Measurements from ENCODE around the gene TSPAN5.
"Not testable (repeated sequence)": the region's sequence is repeated elsewhere in the genome, so short reads cannot be mapped to it uniquely, and the experiment has no call there.

The TSPAN5 gene

GRCh38 chr4:98546910-98547594 is 111.4 kb downstream of the TSPAN5 start:
- DNase-seq (ENCODE audit: low read depth), result peak; percentile 30

DNA sequence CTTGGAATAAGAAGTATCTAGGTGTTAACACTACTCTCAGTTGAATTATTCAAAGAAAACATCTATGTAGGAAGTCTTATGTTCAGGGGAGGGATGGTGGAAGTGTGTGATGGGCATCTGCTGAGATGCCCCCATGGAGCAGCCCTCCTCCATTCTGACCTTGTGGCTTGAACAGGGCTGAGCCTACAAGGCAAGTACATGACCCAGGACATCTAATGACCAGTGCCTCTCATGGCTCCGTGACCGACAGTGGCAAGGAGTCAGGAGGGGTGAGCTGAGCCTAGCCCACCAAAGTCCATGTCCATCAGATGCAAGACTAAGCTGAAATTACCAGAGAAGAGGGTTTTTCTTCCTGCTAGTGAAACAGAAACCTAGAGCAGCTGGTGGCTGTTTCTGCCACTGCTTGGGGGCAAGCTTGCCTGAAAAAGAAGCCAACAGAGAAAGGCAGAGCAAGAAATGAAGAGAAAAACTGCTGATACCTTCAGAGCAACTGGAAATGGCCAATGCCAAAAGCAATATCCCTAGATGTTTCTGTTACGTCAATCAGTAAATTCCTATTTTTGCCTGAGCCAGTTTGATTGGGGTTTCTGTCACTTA is 113.5 kb downstream of the TSPAN5 start:
- DNase-seq (ENCODE audit: low read depth), result no peak

DNA sequence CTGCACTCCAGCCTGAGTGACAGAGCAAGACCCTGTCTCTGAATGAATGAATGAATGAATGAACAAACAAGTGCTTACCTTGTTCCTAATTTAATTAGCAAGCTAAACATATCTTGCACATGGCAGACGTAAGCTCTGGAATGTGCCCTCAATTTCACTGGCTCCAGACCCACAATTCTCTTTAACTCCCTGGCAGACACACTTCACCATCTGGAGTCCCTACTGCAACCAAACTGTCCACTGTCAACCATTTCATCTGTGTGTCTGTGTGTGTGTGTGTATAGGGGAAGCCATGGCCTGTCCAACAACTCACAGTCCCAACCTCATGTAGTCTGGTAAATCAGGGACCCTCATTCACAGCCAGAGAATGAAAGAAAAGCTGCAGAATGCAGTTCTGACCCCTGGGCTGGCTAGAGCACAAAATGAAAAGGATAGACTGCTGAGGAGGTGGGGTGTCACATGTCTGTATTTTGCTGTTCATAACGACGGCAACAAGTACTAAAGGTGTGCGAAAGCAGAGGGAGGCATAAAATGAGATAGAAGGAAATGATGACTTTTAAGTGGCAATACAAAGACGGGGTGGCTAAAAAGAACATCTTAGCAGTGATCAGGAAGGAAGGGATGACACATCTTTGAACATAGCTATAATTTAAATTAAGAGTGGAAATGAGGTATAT is 114.1 kb downstream of the TSPAN5 start:
- no peak for DNase-seq (ENCODE audit: low read depth)

DNA sequence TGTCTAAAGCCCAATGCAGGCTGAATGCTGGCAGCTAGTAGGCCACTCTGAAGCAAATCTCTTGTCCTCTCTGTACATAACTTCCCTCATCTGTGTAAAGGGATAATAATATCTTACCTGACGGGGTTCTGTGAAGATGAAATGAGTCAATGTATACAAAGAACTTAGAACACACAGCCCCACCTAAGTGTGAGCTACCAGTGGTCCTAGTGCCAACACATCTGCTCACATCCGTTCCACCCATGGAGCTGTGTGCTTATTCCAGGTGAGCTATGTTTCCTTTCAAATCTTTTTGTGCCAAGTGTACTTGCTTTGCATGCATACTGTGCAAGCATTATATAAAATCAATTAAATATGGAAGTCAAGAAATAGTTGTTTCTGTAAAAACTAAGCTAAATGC is 116.4 kb downstream of the TSPAN5 start:
- no peak for DNase-seq (ENCODE audit: low read depth)

- DNase-seq (ENCODE audit: low read depth), result no peak
Measured at GRCh38 chr4:98540803-98541202, 117.6 kb downstream of the TSPAN5 start.

DNA sequence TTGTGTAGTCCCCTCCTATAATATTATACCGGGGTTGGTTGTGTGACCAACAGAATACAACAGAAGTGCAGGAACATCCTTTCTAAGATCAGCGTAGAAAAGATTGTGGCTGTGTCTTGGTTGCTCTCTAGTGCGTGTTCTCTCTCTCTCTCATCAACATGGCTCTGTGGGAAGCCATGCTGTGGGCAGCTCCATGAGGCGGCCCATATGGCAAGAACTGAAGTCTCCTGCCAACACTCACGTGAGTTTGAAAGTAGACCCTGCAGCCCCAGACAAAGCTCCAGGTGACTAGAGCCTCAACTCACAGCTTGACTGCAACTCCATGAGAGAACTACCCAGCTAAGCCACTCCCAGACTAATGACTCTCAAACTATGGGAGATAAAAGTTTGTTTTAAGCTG is 118.7 kb downstream of the TSPAN5 start:
- DNase-seq (ENCODE audit: low read depth), result no peak

GRCh38 chr4:98539299-98539698 is 119.1 kb downstream of the TSPAN5 start:
- no peak for DNase-seq (ENCODE audit: low read depth)

DNA sequence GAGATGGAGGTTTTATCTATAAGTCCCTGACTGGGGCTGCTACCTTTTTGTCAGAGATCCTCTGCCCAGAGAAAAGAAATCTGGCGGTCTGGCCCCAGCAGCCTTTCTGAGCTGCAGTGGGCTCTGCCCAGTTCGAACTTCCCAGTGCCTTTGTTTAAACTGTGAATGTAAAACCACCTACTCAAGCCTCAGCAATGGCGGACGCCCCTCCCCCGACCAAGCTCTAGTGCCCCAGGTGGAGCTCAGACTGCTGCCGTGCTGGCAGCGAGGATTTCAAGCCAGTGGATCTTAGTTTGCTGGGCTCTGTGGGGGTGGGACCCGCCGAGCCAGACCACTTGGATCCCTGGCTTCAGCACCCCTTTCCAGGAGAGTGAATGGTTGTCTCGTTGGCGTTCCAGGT is 121.8 kb downstream of the TSPAN5 start:
- no peak for DNase-seq (ENCODE audit: low read depth)

DNA sequence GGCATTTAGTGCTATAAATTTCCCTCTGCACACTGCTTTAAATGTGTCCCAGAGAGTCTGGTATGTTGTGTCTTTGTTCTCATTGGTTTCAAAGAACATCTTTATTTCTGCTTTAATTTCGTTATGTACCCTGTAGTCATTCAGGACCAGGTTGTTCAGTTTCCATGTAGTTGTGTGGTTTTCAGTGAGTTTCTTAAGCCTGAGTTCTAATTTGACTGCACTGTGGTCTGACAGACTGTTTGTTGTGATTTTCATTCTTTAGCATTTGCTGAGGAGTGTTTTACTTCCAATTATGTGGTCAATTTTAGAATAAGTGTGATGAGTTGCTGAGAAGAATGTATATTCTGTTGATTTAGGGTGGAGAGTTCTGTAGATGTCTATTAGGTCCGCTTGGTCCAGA is 124.3 kb downstream of the TSPAN5 start:
- DNase-seq (ENCODE audit: low read depth), result not testable (repeated sequence)

GRCh38 chr4:98530572-98530971 is 127.8 kb downstream of the TSPAN5 start:
- DNase-seq (ENCODE audit: low read depth), result no peak

DNA sequence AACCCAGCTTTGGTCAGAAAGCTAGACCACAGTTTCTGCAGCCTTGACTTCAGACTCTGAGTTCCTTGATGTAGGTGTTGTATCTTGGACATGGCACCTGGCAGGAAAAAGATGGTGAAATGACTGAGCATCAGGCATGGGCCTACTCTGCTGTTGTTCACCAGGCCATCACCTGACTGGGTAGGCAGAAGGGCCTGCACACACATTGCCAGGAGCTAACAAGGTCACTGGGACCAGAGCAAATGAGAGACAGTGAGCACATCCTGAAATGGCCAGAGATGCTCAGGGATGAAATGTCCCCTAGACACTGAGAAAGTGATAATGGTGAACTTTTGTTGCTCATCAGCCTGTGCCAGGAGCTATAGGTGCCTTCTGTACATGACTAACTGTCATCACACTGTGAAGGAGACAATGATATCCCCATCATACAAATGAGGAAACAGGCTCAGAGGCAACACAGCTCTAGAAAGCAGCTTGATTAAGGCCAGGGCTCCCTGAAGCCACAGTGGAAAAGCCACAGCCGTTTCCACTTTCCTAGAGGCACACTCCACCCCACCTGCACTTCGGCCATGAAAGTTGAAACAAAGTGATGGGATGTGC is 128.3 kb downstream of the TSPAN5 start:
- no peak for DNase-seq (ENCODE audit: low read depth)

- DNase-seq (ENCODE audit: low read depth), result no peak
Measured at GRCh38 chr4:98528882-98529281, 129.5 kb downstream of the TSPAN5 start.

DNA sequence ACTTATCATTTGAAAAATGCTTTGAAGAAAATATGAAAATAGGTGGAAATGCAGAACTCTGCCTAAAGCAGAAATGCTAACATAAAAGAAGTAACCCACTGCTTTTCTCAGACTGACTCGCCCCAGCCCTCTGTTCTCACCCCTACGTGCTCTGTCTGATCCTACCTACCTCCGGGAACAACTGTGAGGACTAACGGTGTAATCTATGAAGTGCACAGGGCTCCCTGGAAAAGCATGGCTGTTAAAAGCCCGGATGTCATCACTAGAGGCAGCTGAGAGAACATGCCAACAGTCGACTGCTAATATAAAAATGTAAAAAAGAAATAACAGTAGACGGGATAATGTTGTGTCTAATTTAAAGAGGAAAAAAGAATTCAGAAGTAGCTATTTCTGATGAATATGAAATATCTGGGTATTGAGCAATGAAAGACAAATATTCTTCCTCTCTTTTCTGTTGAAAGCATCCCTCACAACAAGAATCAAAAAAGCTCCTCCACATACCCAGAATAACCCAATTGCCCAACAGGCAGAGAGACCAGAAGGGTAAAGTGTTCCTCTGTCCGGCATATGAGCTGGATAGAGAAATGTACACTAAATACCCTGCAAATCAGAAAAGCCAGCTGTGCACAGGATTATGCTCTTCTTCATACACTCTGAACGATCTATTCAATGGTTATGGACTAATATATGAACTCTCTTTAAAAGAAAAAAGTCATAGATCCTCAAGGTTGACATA is 130.7 kb downstream of the TSPAN5 start:
- no peak for DNase-seq (ENCODE audit: low read depth)

GRCh38 chr4:98524230-98524629 is 134.2 kb downstream of the TSPAN5 start:
- DNase-seq (ENCODE audit: low read depth), result no peak

- peak; percentile 92 for DNase-seq (ENCODE audit: low read depth)
Measured at GRCh38 chr4:98522636-98523395, 135.6 kb downstream of the TSPAN5 start.

GRCh38 chr4:98522062-98522461 is 136.3 kb downstream of the TSPAN5 start:
- DNase-seq (ENCODE audit: low read depth), result no peak

- DNase-seq (ENCODE audit: low read depth), result no peak
Measured at GRCh38 chr4:98521486-98521885, 136.9 kb downstream of the TSPAN5 start.

DNA sequence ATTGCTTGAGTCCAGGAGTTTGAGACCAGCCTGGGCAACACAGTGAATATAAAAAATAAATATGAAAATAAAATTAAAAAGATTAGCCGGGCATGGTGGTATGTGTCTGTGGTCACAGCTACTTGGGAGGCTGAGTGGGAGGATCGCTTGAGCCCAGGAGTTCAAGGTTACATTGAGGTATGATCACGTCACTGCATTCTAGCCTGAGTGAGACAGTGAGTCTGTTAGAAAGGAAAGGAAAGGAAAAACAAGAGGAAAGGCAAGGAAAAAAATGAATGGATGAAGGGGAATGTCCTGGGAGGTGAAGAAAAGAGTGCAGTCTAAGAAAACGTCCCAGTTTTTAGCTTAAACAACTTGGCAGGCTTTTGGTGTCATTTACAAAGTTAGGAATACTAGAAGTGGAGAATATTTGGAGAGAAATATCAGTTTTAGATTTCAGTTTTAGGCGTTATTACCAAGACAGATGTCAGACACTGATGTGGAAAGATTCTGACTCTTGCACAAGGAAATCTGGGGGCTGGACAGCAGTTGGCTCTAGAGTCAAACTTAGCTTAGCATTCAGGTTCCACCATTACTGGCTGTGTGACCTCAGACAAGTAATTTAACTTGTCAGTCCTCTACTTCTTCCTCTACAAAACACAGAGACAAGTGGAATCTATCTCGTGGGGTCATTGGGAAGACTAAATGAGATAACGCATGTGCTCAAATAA is 139.0 kb downstream of the TSPAN5 start:
- DNase-seq (ENCODE audit: low read depth), result peak; percentile 65

DNA sequence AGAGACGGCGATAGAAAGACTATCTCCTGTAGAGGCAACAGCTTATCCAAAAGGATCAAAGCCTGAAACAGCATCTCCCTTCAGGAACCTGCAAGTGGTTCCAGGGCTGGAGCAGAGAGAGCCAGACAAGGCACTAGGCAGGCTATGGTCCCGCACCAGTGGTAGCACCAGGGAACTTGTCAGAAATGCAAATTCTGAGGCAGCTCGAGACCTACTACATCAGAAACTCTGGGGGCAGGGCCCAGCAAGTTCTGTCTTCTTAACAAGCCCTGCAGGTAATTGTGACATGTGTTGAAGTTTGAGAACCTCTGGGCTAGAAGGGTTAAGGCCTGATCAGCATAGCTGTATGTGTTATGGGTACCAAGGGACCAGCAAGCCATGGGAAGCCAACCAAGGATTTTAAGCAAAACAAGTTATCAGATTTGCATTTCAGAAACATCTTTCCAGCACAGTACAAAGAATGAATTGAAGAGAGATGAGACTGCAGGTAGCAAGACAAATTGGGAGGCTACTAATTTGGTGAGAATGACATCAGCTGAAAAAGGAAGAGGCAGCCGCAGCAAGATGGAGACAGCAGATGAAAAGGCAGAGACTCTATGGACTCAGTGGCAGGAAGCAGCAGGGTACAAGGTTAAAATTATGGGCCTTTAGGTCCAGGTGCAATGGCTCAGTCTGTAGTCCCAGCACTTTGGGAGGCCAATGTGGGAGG is 139.7 kb downstream of the TSPAN5 start:
- DNase-seq (ENCODE audit: low read depth), result no peak
